CD4-positive, alpha-beta T cell treated with Interleukin-6 for 4 hours (primary cell): ENCODE measurements around the gene ZNF530.

Experiments used
- DNase-seq: peaks from one replicate; pipeline ENCODE4 v3.0.0-alpha.2; 2020; ENCODE audit warnings: mixed read lengths

ZNF530 gene

DNA sequence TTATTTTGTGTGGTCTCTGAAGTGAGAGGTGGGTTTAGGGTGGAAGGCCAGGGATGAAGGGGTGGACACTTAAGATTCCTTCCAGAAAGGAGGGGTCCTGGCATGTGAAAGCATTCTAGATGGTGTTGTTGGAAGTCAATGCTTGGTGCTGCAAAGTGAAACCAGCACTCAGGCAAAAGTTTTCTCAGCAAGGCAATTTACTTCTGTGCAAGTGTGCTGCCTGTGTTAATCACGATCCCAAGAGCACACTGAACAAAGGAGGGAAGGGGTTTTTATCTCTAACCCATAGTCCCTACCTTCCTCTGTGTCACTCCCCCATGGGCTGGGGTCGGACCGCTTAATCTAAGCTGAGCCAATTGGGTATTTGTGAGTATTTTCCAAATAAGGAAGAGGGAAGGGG is 15.7 kb downstream of the ZNF530 start:
- DNase-seq: no peak

DNA sequence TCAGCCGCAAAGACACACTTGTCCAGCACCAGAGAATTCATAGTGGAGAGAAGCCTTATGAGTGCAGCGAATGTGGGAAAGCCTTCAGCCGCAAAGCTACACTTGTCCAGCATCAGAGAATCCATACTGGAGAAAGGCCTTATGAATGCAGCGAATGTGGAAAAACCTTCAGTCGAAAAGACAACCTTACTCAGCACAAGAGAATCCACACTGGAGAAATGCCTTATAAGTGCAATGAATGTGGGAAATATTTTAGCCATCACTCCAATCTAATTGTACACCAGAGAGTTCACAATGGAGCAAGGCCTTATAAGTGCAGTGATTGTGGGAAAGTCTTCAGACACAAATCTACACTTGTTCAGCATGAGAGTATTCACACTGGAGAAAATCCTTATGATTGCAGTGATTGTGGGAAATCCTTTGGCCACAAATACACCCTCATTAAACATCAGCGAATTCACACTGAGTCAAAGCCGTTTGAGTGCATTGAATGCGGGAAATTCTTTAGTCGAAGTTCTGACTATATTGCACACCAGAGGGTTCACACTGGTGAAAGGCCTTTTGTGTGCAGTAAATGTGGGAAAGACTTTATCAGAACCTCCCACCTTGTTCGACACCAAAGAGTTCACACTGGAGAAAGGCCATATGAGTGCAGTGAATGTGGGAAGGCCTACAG is 21.1 kb downstream of the ZNF530 start:
- DNase-seq: no peak

DNA sequence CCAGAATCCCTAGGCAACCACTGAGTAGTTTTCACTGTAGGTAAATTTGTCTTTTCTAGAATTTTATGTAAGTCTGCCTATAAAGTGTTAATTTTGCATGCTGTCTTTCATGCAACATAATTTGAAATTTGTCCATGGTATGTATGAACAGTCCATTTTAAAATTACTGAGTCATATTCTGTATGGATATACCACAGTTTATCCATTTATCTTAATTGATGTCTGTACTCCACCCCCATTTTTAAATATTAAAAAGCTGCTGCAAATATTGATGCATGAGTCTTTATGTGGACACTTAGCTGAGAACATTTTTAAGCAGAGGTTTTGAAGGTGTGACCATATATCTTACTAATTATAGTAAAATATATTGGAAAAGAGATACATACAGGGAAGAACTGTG is 23.4 kb downstream of the ZNF530 start:
- DNase-seq: no peak

DNA sequence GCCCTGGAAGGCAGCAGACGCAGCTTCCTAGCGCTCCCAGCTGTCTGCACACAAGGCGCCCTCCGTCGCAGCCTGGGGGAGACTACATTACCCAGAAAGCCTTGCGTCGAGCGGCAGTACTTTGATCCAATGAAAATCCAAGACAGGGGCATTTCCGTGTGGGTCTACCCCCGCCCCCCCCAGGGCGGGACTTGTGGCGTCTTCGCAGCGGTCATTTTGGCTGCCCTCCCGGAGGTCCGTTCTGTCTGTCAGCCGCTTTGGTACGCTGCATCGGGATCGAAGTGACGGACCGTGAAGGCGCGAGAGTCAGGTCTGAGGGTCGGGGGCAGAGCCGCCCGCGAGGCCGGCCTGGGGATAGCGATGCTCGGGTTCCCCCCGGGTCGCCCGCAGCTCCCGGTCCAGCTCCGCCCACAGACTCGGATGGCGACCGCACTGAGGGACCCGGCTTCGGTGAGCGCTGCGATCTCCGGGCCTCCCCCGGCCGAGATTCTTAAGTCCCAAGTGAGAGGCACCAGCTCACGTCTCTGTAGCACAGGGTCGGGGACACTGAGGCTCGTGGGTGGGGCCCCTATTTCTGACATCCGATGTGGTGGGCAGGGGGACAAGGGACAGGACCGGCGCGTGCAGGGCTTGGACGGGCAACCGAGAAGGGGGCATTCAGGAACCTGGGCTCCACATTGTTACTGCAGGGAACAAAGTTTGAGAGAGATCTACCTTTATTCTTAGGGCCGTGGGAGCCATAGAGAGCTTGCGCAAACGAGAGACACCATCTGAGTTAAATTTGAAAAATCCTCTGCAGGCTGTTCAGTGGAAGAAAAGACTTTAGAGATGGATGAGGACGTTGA is 33.5 kb downstream of the ZNF530 start, which contains the start of gene ZNF211:
Gene ZNF211 (plus strand): TSS at position 182 of the 845 bp plus-strand sequence. CDS start 179 bp downstream, at position 361.
- peak; percentile 92 for DNase-seq

DNA sequence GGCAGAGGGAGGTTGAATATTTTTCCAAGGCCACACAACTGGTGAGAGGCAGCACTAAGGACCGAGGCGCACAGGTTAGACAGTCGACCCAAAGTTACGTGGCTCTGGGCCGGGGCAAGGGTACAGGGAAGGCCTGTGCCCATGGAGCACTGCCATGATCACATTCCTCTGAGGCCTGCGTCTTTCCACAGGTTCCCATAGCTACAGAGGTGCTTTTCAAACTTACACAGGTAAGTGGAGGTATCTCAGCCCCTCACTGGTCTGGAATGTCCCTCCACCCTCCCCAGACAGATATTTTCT is 34.1 kb downstream of the ZNF530 start:
- no peak for DNase-seq

DNA sequence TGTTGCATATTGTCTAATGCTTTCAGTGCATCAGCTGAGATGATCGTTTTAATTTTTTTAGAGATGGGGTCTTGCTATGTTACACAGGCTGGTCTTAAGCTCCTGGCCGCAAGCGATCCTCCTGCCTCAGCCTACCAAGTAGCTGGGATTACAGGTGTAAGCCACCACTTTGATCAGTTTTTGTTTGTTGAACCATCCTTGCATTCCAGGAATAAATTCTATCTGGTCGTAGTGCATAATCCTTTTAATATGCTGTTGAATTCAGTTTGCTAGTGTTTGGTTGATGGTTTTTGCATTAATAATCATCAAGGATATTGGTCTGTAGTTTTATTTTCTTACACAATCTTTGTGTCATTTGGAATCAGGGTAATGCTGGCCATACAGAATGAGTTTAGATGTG is 37.7 kb downstream of the ZNF530 start:
- DNase-seq: no peak

DNA sequence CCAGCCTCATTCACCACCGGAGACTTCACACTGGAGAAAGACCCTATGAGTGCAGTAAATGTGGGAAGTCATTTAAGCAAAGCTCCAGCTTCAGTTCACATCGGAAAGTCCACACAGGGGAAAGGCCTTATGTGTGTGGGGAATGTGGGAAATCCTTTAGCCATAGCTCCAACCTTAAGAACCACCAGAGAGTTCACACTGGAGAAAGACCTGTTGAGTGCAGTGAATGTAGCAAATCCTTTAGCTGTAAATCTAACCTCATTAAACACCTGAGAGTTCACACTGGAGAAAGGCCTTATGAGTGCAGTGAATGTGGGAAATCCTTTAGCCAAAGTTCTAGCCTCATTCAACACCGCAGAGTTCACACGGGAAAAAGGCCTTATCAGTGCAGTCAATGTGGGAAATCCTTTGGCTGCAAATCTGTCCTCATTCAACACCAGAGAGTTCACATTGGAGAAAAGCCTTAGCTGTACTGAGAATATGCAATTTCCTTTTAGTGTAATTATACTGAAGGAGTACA is 42.1 kb downstream of the ZNF530 start:
- no peak for DNase-seq

DNA sequence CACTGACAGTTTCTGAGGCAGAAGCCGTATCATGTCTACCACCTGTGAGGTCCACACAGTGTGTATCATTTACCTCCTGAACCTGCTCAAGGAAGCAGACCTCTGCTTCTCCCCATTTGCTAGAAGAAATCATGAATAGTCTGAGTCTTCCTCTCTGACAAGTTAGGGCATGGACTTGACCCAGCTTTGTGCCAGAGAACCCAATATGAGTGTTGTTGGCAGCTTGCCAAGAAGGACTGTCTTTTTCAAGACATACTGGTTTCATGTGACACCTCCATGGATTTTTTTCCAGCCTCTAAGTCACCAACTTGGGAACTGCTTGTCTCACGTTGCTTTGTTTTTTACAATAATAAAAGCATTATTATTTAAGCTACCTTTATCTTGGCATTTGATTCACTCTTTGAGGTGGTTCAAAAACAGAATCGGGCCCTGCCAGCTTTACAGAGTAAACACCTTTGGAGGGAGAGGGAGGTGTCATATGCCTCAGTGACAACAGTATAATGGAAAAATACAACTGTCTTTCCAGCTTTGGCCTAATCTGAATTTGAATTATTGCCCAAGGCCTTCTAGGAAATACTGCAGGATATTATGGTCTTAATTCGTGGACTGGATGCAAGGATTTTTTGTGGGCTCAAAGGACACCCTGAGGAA is 42.8 kb downstream of the ZNF530 start:
- DNase-seq: no peak

DNA sequence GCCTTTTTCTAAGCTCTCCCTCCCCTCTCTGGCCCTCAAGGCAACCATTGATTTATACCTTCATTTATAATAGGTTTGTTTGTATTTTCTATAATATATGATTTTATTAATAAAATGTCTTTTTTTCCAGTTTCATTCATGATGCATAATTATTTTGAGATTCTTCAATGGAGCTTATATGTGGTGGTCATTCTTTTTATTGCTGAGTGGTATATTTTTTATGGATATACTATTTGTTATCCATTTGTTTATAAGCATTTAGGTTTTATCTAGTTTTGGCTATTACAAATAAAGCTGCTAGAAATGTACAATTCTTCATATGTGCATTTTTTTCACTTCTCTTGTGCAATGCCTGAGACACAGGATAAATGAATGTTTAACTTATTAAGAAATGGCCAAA is 44.0 kb downstream of the ZNF530 start:
- no peak for DNase-seq

DNA sequence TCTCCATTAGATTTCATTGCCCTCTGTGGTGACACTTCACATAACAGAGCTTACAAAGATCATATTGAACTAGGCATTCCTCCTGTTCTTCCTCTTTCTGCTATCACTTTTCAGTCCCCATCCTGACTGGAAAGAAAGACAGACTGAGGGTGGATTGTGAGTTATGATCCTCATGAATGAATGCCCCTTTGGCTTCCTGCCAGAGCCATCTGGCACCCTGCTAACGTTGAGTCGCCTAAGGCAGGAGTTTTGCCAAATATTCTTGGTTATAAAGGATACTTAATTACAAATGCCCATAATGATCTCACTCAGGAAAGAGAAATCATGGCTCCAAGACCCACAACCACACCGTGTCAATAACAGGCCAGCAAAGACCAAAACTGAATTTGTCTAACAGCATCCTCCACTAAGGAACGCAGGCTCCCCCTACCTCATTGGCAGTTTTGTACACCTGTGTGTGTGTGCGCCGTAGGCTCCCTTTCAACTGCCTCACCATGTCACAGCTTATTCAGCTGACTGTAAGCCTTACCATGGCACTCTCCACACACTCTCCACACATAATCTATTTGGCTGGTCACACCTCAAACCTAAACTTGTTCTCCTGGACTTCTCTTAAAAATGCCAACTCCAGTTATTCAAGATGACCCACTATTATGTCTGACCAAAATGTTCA is 48.8 kb downstream of the ZNF530 start:
- DNase-seq: no peak

DNA sequence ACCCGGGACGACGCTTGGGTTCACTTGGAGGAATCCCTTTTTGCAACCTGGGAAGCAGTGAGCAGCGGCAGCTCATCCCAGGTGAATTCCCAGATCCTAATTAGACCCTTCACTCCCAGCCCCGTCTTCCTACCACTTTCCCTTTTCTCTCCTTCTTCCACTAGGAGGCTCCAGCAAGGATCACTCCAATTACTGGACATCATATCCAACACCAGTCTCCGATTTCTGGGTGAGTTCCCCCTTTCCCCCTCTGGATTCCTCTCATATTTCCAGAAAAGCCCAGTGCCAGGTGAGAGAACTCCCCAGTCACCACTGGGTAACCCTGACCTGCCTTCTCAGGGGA is 51.9 kb downstream of the ZNF530 start:
- no peak for DNase-seq

DNA sequence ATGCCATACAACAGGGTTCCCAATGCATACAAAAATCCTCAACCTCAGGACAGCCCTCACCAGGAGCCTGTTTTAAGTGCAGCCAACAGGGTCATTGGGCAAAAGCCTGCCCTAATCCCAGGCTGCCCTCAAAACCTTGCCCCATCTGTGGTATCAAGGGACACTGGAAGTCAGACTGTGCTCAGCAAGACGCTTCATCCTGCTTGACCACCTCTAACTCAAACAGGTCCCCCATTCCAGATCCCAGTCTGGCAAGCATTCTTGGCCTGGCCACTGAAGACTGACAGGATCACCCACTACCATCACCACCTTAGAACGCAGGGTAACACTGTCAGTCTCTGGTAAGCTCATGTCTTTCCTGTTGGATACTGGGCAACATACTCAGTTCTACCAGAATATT is 54.0 kb downstream of the ZNF530 start:
- DNase-seq: no peak

DNA sequence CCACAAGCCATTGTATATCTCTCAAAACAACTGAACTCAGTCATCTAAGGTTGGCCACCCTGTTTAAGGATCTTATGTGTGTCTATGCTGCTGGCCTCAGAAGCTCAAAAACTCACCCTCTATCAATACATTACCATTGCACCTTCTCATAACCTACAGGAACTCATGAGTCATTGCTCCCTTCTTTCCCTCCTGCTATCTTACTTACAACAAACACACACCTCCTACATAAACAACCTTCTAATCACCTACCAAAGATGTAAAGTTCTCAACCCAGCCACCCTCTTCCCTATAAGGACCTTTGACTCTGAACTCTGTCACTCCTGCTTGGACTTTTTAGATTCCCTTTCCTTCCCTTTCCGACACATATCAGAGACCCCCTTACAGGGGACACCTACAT is 55.8 kb downstream of the ZNF530 start:
- DNase-seq: no peak

DNA sequence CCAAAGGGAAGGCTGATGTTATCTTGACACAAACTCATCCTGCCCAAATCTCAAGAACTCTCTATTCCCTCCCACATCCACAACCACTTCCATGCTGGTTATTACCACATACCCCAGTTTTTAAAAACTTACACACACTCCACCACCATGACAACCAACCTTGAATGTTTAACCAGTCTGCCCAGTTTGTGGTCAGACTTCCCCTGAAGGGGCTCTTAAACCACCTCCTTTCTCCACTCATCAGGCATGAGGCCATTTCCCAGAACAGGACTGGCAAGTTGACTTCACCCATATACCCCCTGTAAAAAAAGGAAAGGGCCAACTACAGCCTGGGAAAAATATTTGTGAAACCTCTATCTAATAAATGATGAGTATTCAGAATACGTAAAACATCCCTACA is 56.7 kb downstream of the ZNF530 start:
- DNase-seq: no peak
